H9 (cell line): ENCODE results near the gene IL17A. TPM values are rescaled to one million over a fixed set of nuclear protein-coding genes. Genes with fewer than 3 reads are reported as not detected.

Experiments used
- DNase-seq: peaks from one replicate; pipeline ENCODE4 v3.0.0-alpha.2; 2017
- H2AFZ ChIP-seq: one replicate; pipeline ENCODE4 v1.6.1; 2013; ENCODE audit warnings: mild to moderate bottlenecking, low read length, control low read depth, moderate library complexity
- H2AK5ac ChIP-seq: 2 replicates; pipeline ENCODE4 v1.6.1; 2013; ENCODE audit warnings: low read length, control low read depth, mixed read lengths; ENCODE audit not compliant: insufficient read length
- H2BK120ac ChIP-seq: one replicate; pipeline ENCODE4 v1.6.1; 2013; ENCODE audit warnings: low read depth, mild to moderate bottlenecking, low read length, control low read depth, inconsistent platforms; ENCODE audit not compliant: poor library complexity, severe bottlenecking
- H2BK12ac ChIP-seq: 2 replicates; pipeline ENCODE4 v1.6.1; 2013; ENCODE audit warnings: low read length, control low read depth, mixed read lengths, low read depth; ENCODE audit not compliant: insufficient read length
- H2BK15ac ChIP-seq: 2 replicates; pipeline ENCODE4 v1.6.1; 2013; ENCODE audit warnings: low read depth, low read length, control low read depth
- H2BK20ac ChIP-seq: one replicate; pipeline ENCODE4 v1.6.1; 2013; ENCODE audit warnings: low read depth, mild to moderate bottlenecking, low read length, control low read depth, inconsistent platforms; ENCODE audit not compliant: poor library complexity, severe bottlenecking
- H2BK5ac ChIP-seq: 2 replicates; pipeline ENCODE4 v1.6.1; 2013; ENCODE audit warnings: low read length, control low read depth, mixed read lengths; ENCODE audit not compliant: insufficient read length
- H3K14ac ChIP-seq: 2 replicates; pipeline ENCODE4 v1.6.1; 2013; ENCODE audit warnings: low read length, control low read depth; ENCODE audit not compliant: insufficient read depth
- H3K18ac ChIP-seq: 2 replicates; pipeline ENCODE4 v1.6.1; 2013; ENCODE audit warnings: low read depth, mild to moderate bottlenecking, mixed read lengths, low read length, control low read depth; ENCODE audit not compliant: insufficient read length
- H3K23ac ChIP-seq: 2 replicates; pipeline ENCODE4 v1.6.1; 2013; ENCODE audit warnings: low read length, control low read depth, mixed read lengths, low read depth; ENCODE audit not compliant: insufficient read length
- H3K23me2 ChIP-seq: 2 replicates; pipeline ENCODE4 v1.6.1; 2013; ENCODE audit warnings: low read depth, mild to moderate bottlenecking, mixed read lengths, low read length, control low read depth; ENCODE audit not compliant: insufficient read length, poor library complexity, severe bottlenecking
- H3K27ac ChIP-seq: 2 replicates; pipeline ENCODE4 v1.5.1; 2013; ENCODE audit warnings: low read length, control low read depth, mixed read lengths, low read depth; ENCODE audit not compliant: insufficient read length
- H3K27me3 ChIP-seq: 2 replicates; pipeline ENCODE4 v1.6.1; 2013; ENCODE audit warnings: low read length, control low read depth, inconsistent platforms; ENCODE audit not compliant: insufficient read depth
- H3K4ac ChIP-seq: 2 replicates; pipeline ENCODE4 v1.6.1; 2013; ENCODE audit warnings: low read depth, mild to moderate bottlenecking, control low read depth, inconsistent platforms, low read length, moderate library complexity
- H3K4me1 ChIP-seq: 2 replicates; pipeline ENCODE4 v1.6.1; 2013; ENCODE audit warnings: low read length, control low read depth, inconsistent platforms; ENCODE audit not compliant: insufficient read depth
- H3K4me2 ChIP-seq: 2 replicates; pipeline ENCODE4 v1.6.1; 2013; ENCODE audit warnings: low read length, control low read depth, mixed read lengths; ENCODE audit not compliant: insufficient read length, insufficient read depth
- H3K56ac ChIP-seq: 2 replicates; pipeline ENCODE4 v1.6.1; 2013; ENCODE audit warnings: low read depth, mild to moderate bottlenecking, mixed read lengths, low read length, control low read depth; ENCODE audit not compliant: insufficient read length
- H3K79me1 ChIP-seq: 2 replicates; pipeline ENCODE4 v1.6.1; 2013; ENCODE audit warnings: low read depth, mild to moderate bottlenecking, moderate library complexity, low read length, control low read depth, inconsistent platforms; ENCODE audit not compliant: insufficient read depth, poor library complexity, severe bottlenecking
- H3K79me2 ChIP-seq: 2 replicates; pipeline ENCODE4 v1.6.1; 2013; ENCODE audit warnings: low read length, control low read depth, inconsistent platforms; ENCODE audit not compliant: insufficient read depth
- H3K9ac ChIP-seq: 2 replicates; pipeline ENCODE4 v1.6.1; 2013; ENCODE audit warnings: low read length, control low read depth, mixed read lengths; ENCODE audit not compliant: insufficient read length; ENCODE audit errors: extremely low read depth
- H3K9me3 ChIP-seq: one replicate; pipeline ENCODE4 v1.6.1; 2013; ENCODE audit warnings: low read depth, low read length, inconsistent platforms; ENCODE audit not compliant: control insufficient read depth
- H3T11ph ChIP-seq: one replicate; pipeline ENCODE4 v1.6.1; 2013; ENCODE audit warnings: mild to moderate bottlenecking, low read length, control low read depth, inconsistent platforms
- H4K20me1 ChIP-seq: one replicate; pipeline ENCODE4 v1.6.1; 2013; ENCODE audit not compliant: control insufficient read depth, insufficient read length, insufficient read depth
- H4K5ac ChIP-seq: 2 replicates; pipeline ENCODE4 v1.6.1; 2013; ENCODE audit warnings: low read depth, mild to moderate bottlenecking, mixed read lengths, low read length, control low read depth; ENCODE audit not compliant: insufficient read length
- H4K8ac ChIP-seq: replicated peaks from 2 replicates; pipeline ENCODE4 v1.6.1; 2013; ENCODE audit warnings: low read length, control low read depth, mixed read lengths, low read depth; ENCODE audit not compliant: insufficient read length
- H4K91ac ChIP-seq: 2 replicates; pipeline ENCODE4 v1.6.1; 2013; ENCODE audit warnings: low read depth, mild to moderate bottlenecking, moderate library complexity, mixed read lengths, low read length, control low read depth; ENCODE audit not compliant: insufficient read length
- H3K27ac Mint-ChIP-seq, 3 experiments: 2 replicates in 2 of 3; 3 replicates in 1 of 3; pipeline ENCODE4 v1.8.0; 2020 to 2021; ENCODE audit warnings: mixed read lengths in 3 of 3, mild to moderate bottlenecking in 1 of 3, moderate library complexity in 1 of 3
- H3K27me3 Mint-ChIP-seq: 2 replicates; pipeline ENCODE4 v1.8.0; 2021; ENCODE audit warnings: low read depth, mild to moderate bottlenecking, moderate library complexity, mixed read lengths
- H3K36me3 Mint-ChIP-seq, 3 experiments: 2 replicates in 2 of 3; 3 replicates in 1 of 3; pipeline ENCODE4 v1.8.0; 2020 to 2021; ENCODE audit warnings: low read depth in 3 of 3, mixed read lengths in 3 of 3; ENCODE audit not compliant: insufficient read depth in 1 of 3
- H3K4me1 Mint-ChIP-seq, 2 experiments: 2 replicates each; pipeline ENCODE4 v1.8.0; 2020; ENCODE audit warnings: mixed read lengths in 2 of 2
- H3K4me3 Mint-ChIP-seq, 2 experiments: 2 replicates in 1 of 2; 3 replicates in 1 of 2; pipeline ENCODE4 v1.8.0; 2020 to 2021; ENCODE audit warnings: mild to moderate bottlenecking in 2 of 2, mixed read lengths in 2 of 2, moderate library complexity in 1 of 2
- H3K9me3 Mint-ChIP-seq, 2 experiments: 2 replicates in 1 of 2; 3 replicates in 1 of 2; pipeline ENCODE4 v1.8.0; 2020; ENCODE audit warnings: mild to moderate bottlenecking in 2 of 2, mixed read lengths in 2 of 2, moderate library complexity in 1 of 2
- CTCF ChIP-seq: fragments of 200-600 bp; sonication (generic); conservative IDR thresholded peaks from 3 replicates; pipeline ENCODE4 v1.8.0; 2021; ENCODE audit warnings: antibody characterized with exemption, mild to moderate bottlenecking
- total RNA-seq: library from RNA; stranded (reverse); gene quantifications from 2 replicates; pipeline ENCODE4 v1.2.1, GENCODE V29; 2021

The IL17A gene
- total RNA-seq, 1 experiment from 2014 or later: not detected

GRCh38 chr6:52152070-52152423 lies 34.1 kb upstream of the IL17A start:
- Histone ChIP-seq H4K8ac (no peak overlapping the region), H3K4me1 (peaks cover 22% of the 10 kb centered on the region), H2BK20ac (no peak overlapping the region), H2AFZ (no peak overlapping the region), H2AK5ac (no peak overlapping the region), H3T11ph (no peak overlapping the region), H3K27me3 (no peaks in the 10 kb centered on the region), H4K20me1 (no peaks in the 10 kb centered on the region), H2BK15ac (no peak overlapping the region), H3K27ac (no peak overlapping the region), H3K18ac (no peak overlapping the region), H2BK12ac (no peak overlapping the region), H3K79me1 (no peaks in the 10 kb centered on the region), H3K56ac (no peak overlapping the region), H2BK120ac (no peak overlapping the region), H3K4ac (no peak overlapping the region), H3K9ac (no peak overlapping the region), H4K5ac (no peak overlapping the region), H3K14ac (no peak overlapping the region), H3K4me2 (no peak overlapping the region), H4K91ac (no peak overlapping the region), H3K23me2 (no peaks in the 10 kb centered on the region), H2BK5ac (no peak overlapping the region), H3K9me3 (no peaks in the 10 kb centered on the region), H3K79me2 (no peaks in the 10 kb centered on the region), H3K23ac (no peak overlapping the region)
- Mint-ChIP-seq H3K4me1 (peaks cover 40 to 44% of the 10 kb centered on the region in 2 experiments), H3K9me3 (no peaks in the 10 kb centered on the region; a peak in 1 of 5 replicates), H3K4me3 (no peak overlapping the region), H3K27ac (no peak overlapping the region), H3K27me3 (no peaks in the 10 kb centered on the region; the same call in 1 of the 2 replicates), H3K36me3 (no peaks in the 10 kb centered on the region; a peak in 2 of 7 replicates)
- no peak for TF ChIP-seq CTCF
- no peak for DNase-seq
